Measurements from ENCODE around the gene PFKP.
"Not testable (repeated sequence)": the region's sequence is repeated elsewhere in the genome, so short reads cannot be mapped to it uniquely, and the experiment has no call there.

PFKP gene

DNA sequence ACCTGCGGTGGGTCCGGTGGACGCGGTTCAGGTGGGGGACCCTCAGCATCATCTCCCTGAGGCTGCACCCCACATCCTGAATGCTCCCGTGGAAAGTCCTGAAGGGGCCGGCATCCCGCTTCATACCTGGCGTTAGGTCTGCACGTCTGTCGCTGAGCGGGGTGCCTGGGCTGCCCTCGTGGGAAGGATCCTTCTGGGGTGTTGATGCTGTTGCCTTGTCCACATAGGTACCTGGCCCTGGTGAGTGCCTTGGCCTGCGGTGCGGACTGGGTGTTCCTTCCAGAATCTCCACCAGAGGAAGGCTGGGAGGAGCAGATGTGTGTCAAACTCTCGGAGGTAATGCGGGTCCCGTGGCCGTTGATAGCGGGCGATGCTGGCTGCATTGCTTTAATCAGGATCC is 37.8 kb downstream of the PFKP start:
- H3K9me3 ChIP-seq (ENCODE audit: control insufficient read depth, low read length) = no peaks in the 10 kb centered on the region
- peaks cover 39% of the 10 kb centered on the region for H3K36me3 ChIP-seq (ENCODE audit: control insufficient read depth, insufficient read depth, low read length)
- no peak overlapping the region for H3K4me3 ChIP-seq (ENCODE audit: insufficient read depth, low read depth, low read length)
- no peak overlapping the region for H3K27ac ChIP-seq (ENCODE audit: insufficient read depth, low read depth, low read length, poor library complexity, severe bottlenecking)
- no peaks in the 10 kb centered on the region for H3K27me3 ChIP-seq (ENCODE audit: control insufficient read depth, insufficient read depth, low read length, poor library complexity, severe bottlenecking)
- WGBS, 2 experiments = 90 to 92% methylated on average over 20 of the region's 20 CpGs
- no peaks in the 10 kb centered on the region for H3K4me1 ChIP-seq (ENCODE audit: control insufficient read depth, insufficient read depth, low read length)

DNA sequence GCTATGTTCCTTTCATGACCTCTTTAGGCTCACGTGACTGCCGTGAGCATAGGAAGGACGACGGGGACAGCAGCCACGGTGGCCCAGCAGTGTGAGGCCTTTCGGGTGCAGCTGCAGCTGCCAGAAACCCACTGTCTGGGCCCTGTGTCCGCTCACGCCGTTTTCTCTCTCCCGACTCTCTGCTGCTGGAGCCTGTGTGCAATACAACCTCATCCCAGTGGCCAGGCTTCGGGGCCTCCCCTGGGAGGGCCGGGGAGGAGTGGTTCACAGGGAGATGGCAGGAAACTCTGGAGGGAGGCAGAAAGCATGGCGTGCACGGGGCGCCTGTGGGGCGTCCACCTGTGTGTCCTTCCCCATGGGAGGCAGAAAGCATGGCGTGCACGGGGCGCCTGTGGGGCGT is 38.6 kb downstream of the PFKP start:
- 87% methylated on average over 12 of the region's 20 CpGs for WGBS, 2 experiments
- Histone ChIP-seq H3K27me3 (ENCODE audit: control insufficient read depth, insufficient read depth, low read length, poor library complexity, severe bottlenecking) (no peaks in the 10 kb centered on the region), H3K36me3 (ENCODE audit: control insufficient read depth, insufficient read depth, low read length) (peaks cover 43% of the 10 kb centered on the region)

DNA sequence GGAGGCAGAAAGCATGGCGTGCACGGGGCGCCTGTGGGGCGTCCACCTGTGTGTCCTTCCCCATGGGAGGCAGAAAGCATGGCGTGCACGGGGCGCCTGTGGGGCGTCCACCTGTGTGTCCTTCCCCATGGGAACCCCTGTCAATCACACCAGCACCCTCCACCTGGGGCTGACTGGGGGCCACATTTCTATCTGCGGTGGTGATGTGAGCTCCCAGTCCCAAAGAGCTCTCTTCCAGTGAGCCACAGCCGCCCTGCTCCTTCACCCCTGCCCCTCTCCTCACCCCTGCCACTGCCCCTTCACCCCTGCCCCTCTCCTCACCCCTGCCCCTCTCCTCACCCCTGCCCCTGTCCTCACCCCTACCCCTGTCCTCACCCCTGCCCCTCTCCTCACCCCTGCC is 39.0 kb downstream of the PFKP start:
- not testable (repeated sequence) for H3K27ac ChIP-seq (ENCODE audit: insufficient read depth, low read depth, low read length, poor library complexity, severe bottlenecking); H3K9me3 ChIP-seq (ENCODE audit: control insufficient read depth, low read length); H3K27me3 ChIP-seq (ENCODE audit: control insufficient read depth, insufficient read depth, low read length, poor library complexity, severe bottlenecking); H3K4me1 ChIP-seq (ENCODE audit: control insufficient read depth, insufficient read depth, low read length); H3K4me3 ChIP-seq (ENCODE audit: insufficient read depth, low read depth, low read length)
- WGBS, 2 experiments = 97 to 98% methylated on average over 5 to 6 of the region's 10 CpGs
- H3K36me3 ChIP-seq (ENCODE audit: control insufficient read depth, insufficient read depth, low read length) = peaks cover 42% of the 10 kb centered on the region

More for the DNA sequence above, 38.6 kb downstream of the PFKP start:
- Histone ChIP-seq H3K4me3 (ENCODE audit: insufficient read depth, low read depth, low read length) (no peak overlapping the region), H3K4me1 (ENCODE audit: control insufficient read depth, insufficient read depth, low read length) (no peaks in the 10 kb centered on the region), H3K27ac (ENCODE audit: insufficient read depth, low read depth, low read length, poor library complexity, severe bottlenecking) (no peak overlapping the region), H3K9me3 (ENCODE audit: control insufficient read depth, low read length) (no peaks in the 10 kb centered on the region)

DNA sequence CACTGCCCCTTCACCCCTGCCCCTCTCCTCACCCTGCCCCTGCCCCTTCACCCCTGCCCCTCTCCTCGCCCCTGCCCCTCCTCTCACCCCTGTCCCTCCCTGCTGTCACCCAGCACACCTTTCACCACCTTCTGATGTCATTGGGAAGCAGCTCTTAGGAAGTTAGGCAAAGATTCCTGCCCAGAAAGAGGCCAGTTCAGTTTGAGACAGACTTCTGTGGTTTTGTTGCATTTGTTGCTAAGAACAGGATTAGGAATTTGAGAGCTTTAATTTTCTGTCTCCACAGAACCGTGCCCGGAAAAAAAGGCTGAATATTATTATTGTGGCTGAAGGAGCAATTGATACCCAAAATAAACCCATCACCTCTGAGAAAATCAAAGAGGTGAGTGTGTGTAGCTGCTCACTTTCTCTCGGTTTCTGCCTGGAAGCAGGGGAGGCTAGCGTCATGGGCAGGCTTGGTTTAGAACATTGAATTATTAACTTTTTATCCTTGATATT is 39.6 kb downstream of the PFKP start:
- Histone ChIP-seq H3K4me1 (ENCODE audit: control insufficient read depth, insufficient read depth, low read length) (no peaks in the 10 kb centered on the region), H3K36me3 (ENCODE audit: control insufficient read depth, insufficient read depth, low read length) (peaks cover 37% of the 10 kb centered on the region), H3K9me3 (ENCODE audit: control insufficient read depth, low read length) (no peaks in the 10 kb centered on the region), H3K27me3 (ENCODE audit: control insufficient read depth, insufficient read depth, low read length, poor library complexity, severe bottlenecking) (no peaks in the 10 kb centered on the region), H3K4me3 (ENCODE audit: insufficient read depth, low read depth, low read length) (no peak overlapping the region), H3K27ac (ENCODE audit: insufficient read depth, low read depth, low read length, poor library complexity, severe bottlenecking) (no peak overlapping the region)
- WGBS, 2 experiments = 91 to 92% methylated on average over 5 of the region's 5 CpGs

DNA sequence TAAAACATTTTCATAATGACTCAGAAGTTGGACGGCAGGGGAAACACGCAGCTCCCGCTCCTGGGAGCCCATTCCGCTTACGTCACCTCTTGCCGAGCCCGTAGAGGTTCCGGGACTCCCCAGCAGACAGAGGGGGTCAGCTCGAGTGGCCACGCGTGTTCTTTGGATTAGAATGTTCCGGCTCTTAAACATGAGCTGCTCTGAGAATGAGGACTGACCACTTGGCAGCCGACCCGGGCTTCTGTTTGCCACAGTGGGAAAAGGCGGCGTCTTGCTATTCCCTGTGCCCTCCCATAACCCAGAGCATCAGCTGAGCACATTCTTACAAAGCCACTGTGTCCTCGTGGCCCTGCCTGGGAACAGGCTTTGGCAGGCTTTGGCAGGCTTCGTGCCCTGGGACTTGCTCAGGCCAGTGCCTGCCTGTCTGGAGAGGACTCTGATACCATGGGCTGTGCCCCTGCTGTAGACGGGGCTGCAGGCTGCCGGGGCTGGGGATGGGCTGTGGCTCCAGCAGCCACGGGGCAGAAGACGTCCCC is 40.1 kb downstream of the PFKP start:
- WGBS, 2 experiments = 94 to 95% methylated on average over 22 of the region's 22 CpGs
- H3K36me3 ChIP-seq (ENCODE audit: control insufficient read depth, insufficient read depth, low read length) = peaks cover 37% of the 10 kb centered on the region

DNA sequence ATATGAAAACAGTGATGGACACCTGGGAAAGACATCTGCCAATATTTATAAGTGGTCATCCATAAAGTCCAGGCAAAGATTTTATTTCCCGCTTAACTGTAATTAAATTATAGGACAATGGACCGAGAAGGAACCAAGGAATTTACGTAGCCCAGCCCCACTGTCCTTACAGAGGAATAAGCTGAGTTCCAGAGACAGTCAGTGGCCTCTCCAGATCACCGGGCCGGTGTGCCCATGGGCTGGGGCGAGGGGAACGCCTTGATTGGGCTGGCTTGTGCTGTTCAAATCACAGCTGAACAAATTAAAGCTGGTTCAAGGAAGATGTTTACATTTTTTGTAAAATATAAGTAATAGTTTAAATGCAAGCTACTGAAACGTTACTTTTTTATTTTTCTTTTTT is 40.7 kb downstream of the PFKP start:
- no peak overlapping the region for H3K27ac ChIP-seq (ENCODE audit: insufficient read depth, low read depth, low read length, poor library complexity, severe bottlenecking)
- no peaks in the 10 kb centered on the region for H3K4me1 ChIP-seq (ENCODE audit: control insufficient read depth, insufficient read depth, low read length)
- H3K36me3 ChIP-seq (ENCODE audit: control insufficient read depth, insufficient read depth, low read length) = peaks cover 38% of the 10 kb centered on the region
- no peak overlapping the region for H3K4me3 ChIP-seq (ENCODE audit: insufficient read depth, low read depth, low read length)
- H3K27me3 ChIP-seq (ENCODE audit: control insufficient read depth, insufficient read depth, low read length, poor library complexity, severe bottlenecking) = no peaks in the 10 kb centered on the region
- 91 to 93% methylated on average over 8 of the region's 8 CpGs for WGBS, 2 experiments
- H3K9me3 ChIP-seq (ENCODE audit: control insufficient read depth, low read length) = no peaks in the 10 kb centered on the region

More for the DNA sequence above, 40.1 kb downstream of the PFKP start:
- no peaks in the 10 kb centered on the region for H3K4me1 ChIP-seq (ENCODE audit: control insufficient read depth, insufficient read depth, low read length)
- H3K27ac ChIP-seq (ENCODE audit: insufficient read depth, low read depth, low read length, poor library complexity, severe bottlenecking) = no peak overlapping the region
- no peak overlapping the region for H3K4me3 ChIP-seq (ENCODE audit: insufficient read depth, low read depth, low read length)
- no peaks in the 10 kb centered on the region for H3K27me3 ChIP-seq (ENCODE audit: control insufficient read depth, insufficient read depth, low read length, poor library complexity, severe bottlenecking)
- H3K9me3 ChIP-seq (ENCODE audit: control insufficient read depth, low read length) = no peaks in the 10 kb centered on the region

DNA sequence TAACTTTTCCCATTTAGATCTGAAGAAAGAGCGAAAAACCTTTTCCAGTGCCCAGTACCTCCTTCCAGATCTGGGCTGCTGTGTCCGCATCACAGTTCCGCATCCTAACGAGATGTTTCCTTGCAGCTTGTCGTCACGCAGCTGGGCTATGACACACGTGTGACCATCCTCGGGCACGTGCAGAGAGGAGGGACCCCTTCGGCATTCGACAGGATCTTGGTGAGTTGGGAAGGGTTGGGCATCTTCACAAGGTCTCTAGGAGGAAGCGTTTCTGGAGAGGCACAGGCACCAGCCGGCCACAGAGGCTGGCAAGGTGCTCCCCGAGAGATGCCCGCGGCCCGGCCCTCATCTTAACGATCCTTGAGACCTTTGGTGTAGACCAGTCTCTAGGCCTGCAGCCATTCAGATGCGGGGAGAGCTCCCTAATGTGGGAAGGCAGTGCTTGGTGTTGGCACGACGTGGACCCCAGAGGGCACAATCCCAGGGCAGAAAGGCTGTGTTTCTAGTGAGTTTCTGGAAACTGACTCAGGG is 41.3 kb downstream of the PFKP start:
- Histone ChIP-seq H3K4me1 (ENCODE audit: control insufficient read depth, insufficient read depth, low read length) (no peaks in the 10 kb centered on the region), H3K4me3 (ENCODE audit: insufficient read depth, low read depth, low read length) (no peak overlapping the region), H3K27ac (ENCODE audit: insufficient read depth, low read depth, low read length, poor library complexity, severe bottlenecking) (no peak overlapping the region), H3K36me3 (ENCODE audit: control insufficient read depth, insufficient read depth, low read length) (peaks cover 41% of the 10 kb centered on the region), H3K27me3 (ENCODE audit: control insufficient read depth, insufficient read depth, low read length, poor library complexity, severe bottlenecking) (no peaks in the 10 kb centered on the region), H3K9me3 (ENCODE audit: control insufficient read depth, low read length) (no peaks in the 10 kb centered on the region)
- 96 to 97% methylated on average over 21 of the region's 21 CpGs for WGBS, 2 experiments

DNA sequence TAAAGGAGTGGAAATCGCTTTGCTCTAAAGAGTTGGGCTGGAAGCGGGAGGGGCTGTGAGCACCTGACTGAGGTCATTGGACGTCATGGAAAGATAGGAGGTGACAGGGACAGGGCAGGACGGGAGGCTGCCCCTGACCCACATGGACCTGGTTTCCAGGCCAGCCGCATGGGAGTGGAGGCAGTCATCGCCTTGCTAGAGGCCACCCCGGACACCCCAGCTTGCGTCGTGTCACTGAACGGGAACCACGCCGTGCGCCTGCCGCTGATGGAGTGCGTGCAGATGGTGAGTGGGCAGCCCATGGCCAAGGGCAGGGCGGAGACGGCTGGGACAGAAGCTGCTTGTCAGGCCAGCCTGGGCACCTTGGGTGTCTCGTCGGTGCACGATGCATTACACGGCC is 41.8 kb downstream of the PFKP start:
- Histone ChIP-seq H3K9me3 (ENCODE audit: control insufficient read depth, low read length) (no peaks in the 10 kb centered on the region), H3K36me3 (ENCODE audit: control insufficient read depth, insufficient read depth, low read length) (peaks cover 41% of the 10 kb centered on the region), H3K27ac (ENCODE audit: insufficient read depth, low read depth, low read length, poor library complexity, severe bottlenecking) (no peak overlapping the region), H3K4me1 (ENCODE audit: control insufficient read depth, insufficient read depth, low read length) (no peaks in the 10 kb centered on the region), H3K4me3 (ENCODE audit: insufficient read depth, low read depth, low read length) (no peak overlapping the region), H3K27me3 (ENCODE audit: control insufficient read depth, insufficient read depth, low read length, poor library complexity, severe bottlenecking) (no peaks in the 10 kb centered on the region)
- WGBS, 2 experiments = 96 to 97% methylated on average over 21 of the region's 21 CpGs

DNA sequence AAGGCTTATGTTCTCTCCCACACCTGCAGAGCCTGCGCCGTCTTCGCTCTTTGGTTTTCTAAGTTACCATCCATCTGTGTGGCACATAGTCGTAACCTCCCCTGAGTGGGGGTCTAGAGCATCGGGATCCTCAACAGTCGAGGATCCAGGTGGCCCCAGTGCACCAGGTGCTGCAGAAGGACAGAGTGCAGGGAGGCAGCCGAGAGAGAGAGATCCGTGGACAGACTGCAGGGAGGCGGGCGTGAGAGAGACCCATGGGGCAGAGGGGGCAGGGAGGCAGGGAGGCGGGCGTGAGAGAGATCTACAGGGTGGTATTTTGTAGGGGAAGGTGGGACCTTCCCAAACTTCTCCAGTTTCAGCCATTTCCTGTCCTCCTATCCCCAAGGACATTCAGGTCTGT is 42.3 kb downstream of the PFKP start:
- Histone ChIP-seq H3K36me3 (ENCODE audit: control insufficient read depth, insufficient read depth, low read length) (peaks cover 41% of the 10 kb centered on the region), H3K4me1 (ENCODE audit: control insufficient read depth, insufficient read depth, low read length) (no peaks in the 10 kb centered on the region), H3K27me3 (ENCODE audit: control insufficient read depth, insufficient read depth, low read length, poor library complexity, severe bottlenecking) (no peaks in the 10 kb centered on the region), H3K27ac (ENCODE audit: insufficient read depth, low read depth, low read length, poor library complexity, severe bottlenecking) (no peak overlapping the region), H3K4me3 (ENCODE audit: insufficient read depth, low read depth, low read length) (no peak overlapping the region), H3K9me3 (ENCODE audit: control insufficient read depth, low read length) (no peaks in the 10 kb centered on the region)
- WGBS, 2 experiments = 91% methylated on average over 11 to 12 of the region's 12 CpGs

DNA sequence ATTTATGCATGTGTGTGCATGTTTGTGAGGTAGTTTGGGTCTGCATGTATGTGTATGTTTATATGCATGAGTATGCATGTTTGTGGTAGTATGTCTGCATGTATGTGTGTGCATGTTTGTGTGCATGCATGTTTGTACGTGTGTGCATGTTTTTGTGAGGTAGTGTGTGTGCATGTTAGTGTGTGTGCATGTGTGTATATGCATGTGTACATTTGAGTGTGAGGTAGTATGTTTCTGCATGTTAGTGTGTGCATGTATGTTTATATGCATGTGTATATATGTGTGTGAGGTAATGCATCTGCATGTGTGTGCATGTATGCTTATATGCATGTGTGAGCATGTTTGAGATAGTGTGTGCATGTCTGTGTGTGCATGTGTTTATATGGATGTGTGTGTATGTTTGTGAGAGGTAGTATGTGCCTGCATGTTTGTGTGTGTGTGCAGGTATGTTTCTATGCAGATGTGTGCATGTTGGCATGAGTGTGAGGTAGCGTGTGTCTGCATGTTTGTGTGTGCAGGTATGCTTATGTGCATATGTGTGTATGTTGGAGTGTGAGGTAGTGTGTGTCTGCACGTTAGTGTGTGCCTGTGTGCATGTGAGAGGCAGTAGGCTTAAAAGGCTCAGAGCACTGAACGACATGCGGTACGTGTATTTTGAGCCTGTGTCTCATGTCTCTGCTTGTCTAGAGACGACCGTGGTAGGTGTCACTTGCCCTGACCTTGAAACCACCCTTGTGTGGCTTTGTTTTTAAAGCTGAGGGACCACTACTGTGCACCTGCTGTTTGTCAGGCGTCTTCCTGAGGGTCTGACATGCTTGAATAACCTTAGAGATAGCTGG is 43.7 kb downstream of the PFKP start:
- Histone ChIP-seq H3K27ac (ENCODE audit: insufficient read depth, low read depth, low read length, poor library complexity, severe bottlenecking) (no peak overlapping the region), H3K4me1 (ENCODE audit: control insufficient read depth, insufficient read depth, low read length) (no peaks in the 10 kb centered on the region), H3K9me3 (ENCODE audit: control insufficient read depth, low read length) (no peaks in the 10 kb centered on the region), H3K4me3 (ENCODE audit: insufficient read depth, low read depth, low read length) (no peak overlapping the region), H3K27me3 (ENCODE audit: control insufficient read depth, insufficient read depth, low read length, poor library complexity, severe bottlenecking) (no peaks in the 10 kb centered on the region), H3K36me3 (ENCODE audit: control insufficient read depth, insufficient read depth, low read length) (peaks cover 33% of the 10 kb centered on the region)
- WGBS, 2 experiments = 92 to 94% methylated on average over 9 of the region's 9 CpGs
